Muscle of leg (tissue), 11 donors: ENCODE results near the gene COL13A1. TPM values are rescaled to one million over a fixed set of nuclear protein-coding genes. Genes with fewer than 3 reads are reported as not detected.

Source experiments
- DNase-seq: peaks from one replicate; pipeline ENCODE4 v3.0.0; 2013
- H3K27ac ChIP-seq: one replicate; pipeline ENCODE4 v1.5.1; 2013; ENCODE audit warnings: mild to moderate bottlenecking, low read length, control low read depth
- H3K27me3 ChIP-seq: one replicate; pipeline ENCODE4 v1.6.1; 2013; ENCODE audit warnings: low read length; ENCODE audit not compliant: control insufficient read depth, insufficient read depth
- H3K36me3 ChIP-seq: one replicate; pipeline ENCODE4 v1.6.1; 2013; ENCODE audit warnings: low read length; ENCODE audit not compliant: control insufficient read depth, insufficient read depth
- H3K4me1 ChIP-seq: one replicate; pipeline ENCODE4 v1.6.1; 2013; ENCODE audit warnings: low read length; ENCODE audit not compliant: control insufficient read depth, insufficient read depth
- H3K4me3 ChIP-seq: one replicate; pipeline ENCODE4 v1.5.1; 2013; ENCODE audit warnings: low read length, control low read depth
- H3K9me3 ChIP-seq: replicated peaks from 2 replicates; pipeline ENCODE4 v1.6.1; 2013; ENCODE audit warnings: low read depth, low read length; ENCODE audit not compliant: control insufficient read depth
- WGBS: methylation state at CpG from one replicate; pipeline ENCODE4 v1.1.5; 2013; ENCODE audit warnings: missing lambda C conversion rate; ENCODE audit not compliant: insufficient coverage; 5-methylcytosine and 5-hydroxymethylcytosine counted together
- polyA plus RNA-seq, 8 donors: library from polyadenylated mRNA; unstranded; fragments of 120-200 nt; gene quantifications; one replicate each; pipeline versions ENCODE4 v1.2.1 to v1.2.3, GENCODE V29; 2013; ENCODE audit warnings: inconsistent platforms in 1 of 8, low replicate concordance in 1 of 8; ENCODE audit not compliant: insufficient read length in 8 of 8, insufficient read depth in 1 of 8
- total RNA-seq: library from RNA; stranded (reverse); fragments of 120-200 nt; gene quantifications from one replicate; pipeline ENCODE4 v1.2.4, GENCODE V29; 2013

The COL13A1 gene
- total and polyA plus RNA-seq, 9 donors: 4.8 to 26.7 (median 11.6) TPM

- Histone ChIP-seq H3K36me3 (no peaks in the 10 kb centered on the region), H3K9me3 (no peaks in the 10 kb centered on the region), H3K27me3 (peaks cover under 1% of the 10 kb centered on the region), H3K4me1 (peaks cover 3% of the 10 kb centered on the region), H3K27ac (no peak overlapping the region), H3K4me3 (no peak overlapping the region)
- DNase-seq: no peak
- WGBS: no CpG with 5 or more reads among the region's 6 CpGs
Observed at GRCh38 chr10:69957886-69958555, 156.3 kb downstream of the COL13A1 start.

DNA sequence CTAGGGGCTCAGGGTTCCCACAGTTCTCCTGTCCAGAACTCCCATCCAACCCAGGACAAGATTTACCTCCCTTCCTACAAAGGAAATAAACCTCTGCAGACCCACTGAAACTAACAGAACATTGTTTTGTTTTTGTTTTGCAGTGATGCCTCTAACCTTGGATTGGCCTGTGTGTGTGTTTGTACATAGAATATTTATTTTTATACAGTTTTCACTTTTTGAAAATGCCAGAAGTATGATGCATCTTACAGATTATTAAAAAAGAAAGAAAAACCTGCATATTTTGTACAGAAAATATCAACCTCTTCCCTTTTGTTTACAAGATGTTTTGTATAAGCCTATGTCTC lies 156.8 kb downstream of the COL13A1 start:
- peaks cover 3% of the 10 kb centered on the region for H3K4me1 ChIP-seq
- H3K4me3 ChIP-seq: no peak overlapping the region
- no peaks in the 10 kb centered on the region for H3K36me3 ChIP-seq
- H3K27me3 ChIP-seq: peaks cover 2% of the 10 kb centered on the region
- DNase-seq: no peak
- no peaks in the 10 kb centered on the region for H3K9me3 ChIP-seq
- H3K27ac ChIP-seq: no peak overlapping the region

DNA sequence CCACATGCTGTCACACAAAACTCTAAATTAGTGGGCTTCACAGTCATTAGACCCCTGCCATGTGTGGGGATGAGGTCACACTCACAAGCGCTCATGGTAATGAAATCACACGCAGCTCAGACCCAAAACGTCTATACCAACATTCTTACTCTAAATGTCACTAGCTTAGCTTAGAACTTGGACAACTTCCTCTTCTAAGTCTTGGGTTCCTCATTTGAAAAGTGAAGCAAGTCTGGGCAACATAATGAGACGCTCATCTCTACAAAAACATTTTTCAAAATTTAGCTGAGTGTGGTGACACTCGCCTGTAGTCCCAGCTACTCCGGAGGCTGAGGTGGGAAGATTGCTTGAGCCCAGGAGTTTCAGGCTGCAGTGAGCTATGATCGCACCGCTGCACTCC lies 158.2 kb downstream of the COL13A1 start:
- Histone ChIP-seq H3K27me3 (peaks cover 2% of the 10 kb centered on the region), H3K27ac (no peak overlapping the region), H3K9me3 (no peaks in the 10 kb centered on the region), H3K36me3 (no peaks in the 10 kb centered on the region), H3K4me1 (peaks cover 3% of the 10 kb centered on the region), H3K4me3 (no peak overlapping the region)
- DNase-seq: peak; percentile 44
- 45% methylated on average over 5 of the region's 8 CpGs for WGBS

GRCh38 chr10:69960606-69960987 lies 158.9 kb downstream of the COL13A1 start:
- H3K9me3 ChIP-seq: no peaks in the 10 kb centered on the region
- peaks cover 2% of the 10 kb centered on the region for H3K27me3 ChIP-seq
- 57% methylated on average over 2 of the region's 4 CpGs for WGBS
- no peak overlapping the region for H3K4me3 ChIP-seq
- no peak overlapping the region for H3K27ac ChIP-seq
- H3K36me3 ChIP-seq: no peaks in the 10 kb centered on the region
- peaks cover 3% of the 10 kb centered on the region for H3K4me1 ChIP-seq
- no peak for DNase-seq

DNA sequence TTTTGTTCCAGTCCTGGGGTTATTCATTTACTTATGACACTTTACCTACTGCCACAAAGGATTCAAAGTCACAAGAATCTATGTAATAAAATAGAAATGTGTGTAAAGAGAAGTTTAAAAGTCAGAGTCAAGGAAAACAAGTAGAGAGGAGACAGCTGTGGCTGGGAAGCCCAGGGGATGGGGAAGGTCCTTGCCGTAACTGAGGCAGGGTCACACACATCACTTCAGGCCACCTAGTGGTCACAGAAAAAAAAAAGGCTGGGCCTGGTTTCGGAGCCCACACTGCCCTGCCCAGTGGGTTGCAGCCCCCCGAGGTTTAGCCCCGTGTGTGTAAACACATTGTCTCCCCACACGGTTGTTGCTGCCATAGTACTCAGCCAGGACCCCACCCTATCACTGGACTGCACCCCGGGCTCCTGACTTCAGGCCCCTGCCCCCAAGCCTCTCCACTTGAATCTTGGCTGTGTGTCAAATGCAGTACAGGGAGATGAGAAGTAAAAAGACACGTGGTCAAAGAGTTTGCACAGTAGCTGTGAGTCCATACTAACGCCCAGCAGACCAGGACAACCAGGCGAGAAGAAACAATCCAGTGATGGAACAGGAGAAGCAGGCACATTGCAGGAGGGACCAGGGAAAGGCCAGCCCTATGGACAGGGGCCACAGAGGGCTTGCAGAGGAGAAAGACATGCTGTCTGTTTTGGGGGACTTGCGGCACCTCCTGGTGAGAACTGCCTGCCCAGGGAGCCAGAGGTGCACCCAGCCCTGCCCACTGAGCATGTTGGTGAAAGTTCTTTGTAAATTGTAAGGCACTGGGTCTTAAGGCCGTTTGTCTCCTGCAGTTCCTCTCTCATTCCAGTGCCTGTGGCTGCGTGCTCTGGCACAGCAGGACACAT lies 159.5 kb downstream of the COL13A1 start:
- Histone ChIP-seq H3K27me3 (peaks cover 2% of the 10 kb centered on the region), H3K27ac (no peak overlapping the region), H3K36me3 (no peaks in the 10 kb centered on the region), H3K4me1 (peaks cover 3% of the 10 kb centered on the region), H3K4me3 (no peak overlapping the region), H3K9me3 (no peaks in the 10 kb centered on the region)
- DNase-seq: no peak
- WGBS: 47% methylated on average over 7 of the region's 12 CpGs

DNA sequence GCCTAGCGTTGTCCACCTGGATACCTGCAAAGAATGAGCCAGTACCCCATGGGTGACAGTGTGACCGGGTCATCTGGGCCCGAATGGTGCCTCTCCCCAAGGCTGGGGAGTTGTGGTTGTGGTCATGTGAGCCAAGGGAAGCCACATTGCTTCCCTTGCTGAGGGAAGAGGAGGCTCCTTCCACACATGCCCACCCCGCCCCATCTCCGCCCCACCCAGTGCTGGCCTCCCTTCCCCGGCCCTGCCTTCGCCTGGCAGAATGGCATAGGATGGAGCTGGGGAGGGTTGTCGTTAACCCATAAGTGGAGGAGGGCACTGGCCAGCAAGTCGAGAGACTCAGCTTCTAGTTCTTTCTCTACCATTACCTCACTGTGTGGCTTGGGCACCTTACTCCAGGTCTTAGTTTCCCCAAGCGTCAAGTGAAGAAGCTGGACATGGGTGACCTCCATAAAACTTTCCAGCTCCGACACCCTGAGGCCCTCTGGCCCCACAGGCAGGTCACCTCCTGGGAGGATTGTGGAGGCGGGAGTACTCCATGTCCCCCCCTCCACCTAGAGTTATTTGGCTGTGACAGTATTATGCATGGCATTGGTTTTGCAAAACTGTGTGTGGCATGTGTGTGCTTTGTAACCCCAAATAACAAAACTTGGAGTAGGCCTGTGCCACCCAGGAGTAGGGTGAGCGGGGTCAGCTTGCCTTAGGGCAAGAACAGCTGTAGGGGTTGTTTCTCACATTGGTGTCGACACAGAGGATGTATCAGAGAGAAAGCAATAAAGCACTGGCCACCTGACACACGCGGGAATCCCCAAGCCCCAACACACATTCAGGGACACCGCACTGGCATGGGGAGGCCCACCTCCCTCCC lies 160.4 kb downstream of the COL13A1 start:
- Histone ChIP-seq H3K4me3 (no peak overlapping the region), H3K36me3 (no peaks in the 10 kb centered on the region), H3K4me1 (peaks cover 3% of the 10 kb centered on the region), H3K27ac (no peak overlapping the region), H3K9me3 (no peaks in the 10 kb centered on the region), H3K27me3 (peaks cover 2% of the 10 kb centered on the region)
- 69% methylated on average over 5 of the region's 17 CpGs for WGBS
- DNase-seq: no peak

DNA sequence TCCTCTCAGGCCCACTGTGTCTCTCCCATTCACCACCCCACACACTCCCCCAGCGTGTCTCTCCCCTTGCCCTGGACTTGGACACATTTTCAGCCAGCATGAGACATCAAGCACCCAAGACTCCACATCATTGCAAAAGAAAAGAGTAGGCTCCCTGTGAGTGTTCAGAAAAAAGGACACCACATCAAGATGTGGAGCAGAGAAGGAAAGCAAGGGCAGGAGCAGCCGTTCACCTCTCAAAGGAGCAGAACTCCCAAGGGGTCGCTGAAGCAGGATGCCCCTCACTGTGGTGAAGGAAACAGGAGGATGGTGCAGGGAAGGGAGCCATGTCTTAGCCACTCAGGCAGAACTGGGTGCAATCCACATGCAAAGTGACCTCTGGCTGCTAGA lies 161.0 kb downstream of the COL13A1 start:
- peaks cover 3% of the 10 kb centered on the region for H3K4me1 ChIP-seq
- H3K36me3 ChIP-seq: no peaks in the 10 kb centered on the region
- no peaks in the 10 kb centered on the region for H3K9me3 ChIP-seq
- WGBS: 75% methylated on average over 2 of the region's 3 CpGs
- DNase-seq: no peak
- no peak overlapping the region for H3K27ac ChIP-seq
- no peak overlapping the region for H3K4me3 ChIP-seq
- H3K27me3 ChIP-seq: peaks cover 2% of the 10 kb centered on the region

- H3K36me3 ChIP-seq: no peaks in the 10 kb centered on the region
- WGBS: 81% methylated on average over 4 of the region's 7 CpGs
Observed at GRCh38 chr10:69963178-69963834, 161.6 kb downstream of the COL13A1 start.

GRCh38 chr10:69963835-69964710 lies 162.4 kb downstream of the COL13A1 start:
- Histone ChIP-seq H3K9me3 (no peaks in the 10 kb centered on the region), H3K36me3 (no peaks in the 10 kb centered on the region), H3K4me1 (peaks cover 3% of the 10 kb centered on the region), H3K4me3 (no peak overlapping the region), H3K27me3 (peaks cover 2% of the 10 kb centered on the region), H3K27ac (no peak overlapping the region)
- 80% methylated on average over 7 of the region's 13 CpGs for WGBS
- no peak for DNase-seq

More at GRCh38 chr10:69963178-69963834, 161.6 kb downstream of the COL13A1 start:
- H3K27me3 ChIP-seq: peaks cover 2% of the 10 kb centered on the region
- DNase-seq: no peak
- H3K4me3 ChIP-seq: no peak overlapping the region
- no peak overlapping the region for H3K27ac ChIP-seq
- peaks cover 3% of the 10 kb centered on the region for H3K4me1 ChIP-seq
- H3K9me3 ChIP-seq: no peaks in the 10 kb centered on the region
